HepG2 (cell line): ENCODE measurements around the gene EEF1AKMT3. TPM values are rescaled to one million over a fixed set of nuclear protein-coding genes. Genes with fewer than 3 reads are reported as not detected.

ENCODE experiments used
- ATAC-seq: fragments of 200-7000 bp; cut with Tn5 transposase; 3 replicates; pipeline ENCODE4 v1.9.1; 2020; ENCODE audit warnings: mild to moderate bottlenecking, moderate library complexity
- BruUV-seq: library from RNA; stranded (reverse); fragments of 400-500 nt; replicated peaks from 2 replicates; lab custom pipeline; 2021; lab: Mats Ljungman, UMichigan
- CTCF ChIA-PET: fragments of 300-600 bp; formaldehyde crosslinking; extraction: SDS; loops from one replicate; lab custom pipeline; 2021; ENCODE audit warnings: low total read pairs, inconsistent platforms, low intra/inter-chr PET ratio; lab: Yijun Ruan, JAX
- POLR2A ChIA-PET: fragments of 350-600 bp; sonication (Branson Sonifier 250); formaldehyde crosslinking; loops from one replicate; lab custom pipeline; 2020; ENCODE audit warnings: antibody characterized with exemption, inconsistent platforms; lab: Yijun Ruan, JAX
- DNase-seq: peaks from one replicate; pipeline ENCODE4 v3.0.0-alpha.2; 2015; ENCODE audit warnings: low spot score
- FAIRE-seq: peaks from 3 replicates; lab custom pipeline; 2011; peaks lifted over from hg19 to GRCh38; lab: Jason Lieb, UNC
- H2AFZ ChIP-seq: one replicate; pipeline ENCODE4 v1.6.1; 2011; ENCODE audit warnings: low read length, inconsistent platforms
- H3K27ac ChIP-seq: fragments of 300-600 bp; 3 replicates; pipeline ENCODE4 v1.8.0; 2011; ENCODE audit warnings: mixed run types, mild to moderate bottlenecking, mixed read lengths, low read length, inconsistent platforms; ENCODE audit not compliant: insufficient read depth; ENCODE audit errors: extremely low read length
- H3K27me3 ChIP-seq, 2 experiments: fragments of 200-600 bp in 1 of 2; 2 replicates in 1 of 2; 3 replicates in 1 of 2; pipeline versions ENCODE4 v1.6.0 to v1.8.0; 2011; ENCODE audit warnings: low read length in 2 of 2, mild to moderate bottlenecking in 2 of 2, moderate library complexity in 2 of 2, inconsistent platforms in 1 of 2; ENCODE audit not compliant: insufficient read depth in 2 of 2, control insufficient read depth in 1 of 2
- H3K36me3 ChIP-seq, 2 experiments: fragments of 200-600 bp in 1 of 2; replicated peaks in 1 of 2; 2 replicates in 1 of 2; 3 replicates in 1 of 2; pipeline versions ENCODE4 v1.5.1 to v1.8.0; 2011; ENCODE audit warnings: low read length in 2 of 2, inconsistent platforms in 1 of 2; ENCODE audit not compliant: insufficient read depth in 2 of 2, control insufficient read depth in 1 of 2
- H3K4me1 ChIP-seq: 2 replicates; pipeline ENCODE4 v1.5.1; 2012; ENCODE audit warnings: low read length, inconsistent platforms; ENCODE audit not compliant: insufficient read depth
- H3K4me2 ChIP-seq: 2 replicates; pipeline ENCODE4 v1.6.0; 2011; ENCODE audit warnings: low read depth, low read length, inconsistent platforms
- H3K4me3 ChIP-seq, 3 experiments: fragments of 200-600 bp in 1 of 3; sonication (generic), shearing (Covaris generic) in 1 of 3; replicated peaks in 1 of 3; 2 replicates each; pipeline ENCODE4 v1.5.1; 2011 to 2016; ENCODE audit warnings: low read length in 3 of 3, inconsistent platforms in 2 of 3, low read depth in 2 of 3, mild to moderate bottlenecking in 2 of 3, control low read depth in 1 of 3, mixed read lengths in 1 of 3; ENCODE audit not compliant: insufficient read depth in 1 of 3
- H3K79me2 ChIP-seq: one replicate; pipeline ENCODE4 v1.6.1; 2011; ENCODE audit warnings: low read length, inconsistent platforms; ENCODE audit not compliant: insufficient read depth
- H3K9ac ChIP-seq: 2 replicates; pipeline ENCODE4 v1.6.0; 2011; ENCODE audit warnings: mild to moderate bottlenecking, low read depth, low read length, inconsistent platforms; ENCODE audit not compliant: insufficient read depth
- H3K9me3 ChIP-seq: 2 replicates; pipeline ENCODE4 v1.5.1; 2012; ENCODE audit warnings: mild to moderate bottlenecking, low read length
- H4K20me1 ChIP-seq: 2 replicates; pipeline ENCODE4 v1.6.0; 2011; ENCODE audit warnings: inconsistent platforms, mild to moderate bottlenecking, low read length, moderate library complexity; ENCODE audit not compliant: insufficient read depth
- AKAP8 ChIP-seq: sonication (generic); formaldehyde crosslinking; IDR thresholded peaks from 2 replicates; pipeline ENCODE4 v1.5.1; 2020; ENCODE audit warnings: mild to moderate bottlenecking, missing genetic modification reagents
- DNMT3B ChIP-seq: conservative IDR thresholded peaks from 2 replicates; pipeline ENCODE4 v1.6.1; 2016; ENCODE audit warnings: missing biosample characterization, control low read depth
- FOXJ3 ChIP-seq: sonication (generic); formaldehyde crosslinking; IDR thresholded peaks from 2 replicates; pipeline ENCODE4 v1.4.0; 2020; ENCODE audit warnings: missing genetic modification reagents, mild to moderate bottlenecking, borderline replicate concordance
- HDAC1 ChIP-seq: sonication (generic); formaldehyde crosslinking; IDR thresholded peaks from 2 replicates; pipeline ENCODE4 v1.5.1; 2020; ENCODE audit warnings: mild to moderate bottlenecking, missing genetic modification reagents
- ONECUT2 ChIP-seq: sonication (generic); formaldehyde crosslinking; IDR thresholded peaks from 2 replicates; pipeline ENCODE4 v1.4.0; 2020; ENCODE audit warnings: missing genetic modification reagents
- PAWR ChIP-seq: sonication (generic); formaldehyde crosslinking; IDR thresholded peaks from 2 replicates; pipeline ENCODE4 v1.4.0; 2020; ENCODE audit warnings: missing genetic modification reagents, mild to moderate bottlenecking, borderline replicate concordance
- SIX4 ChIP-seq: sonication (generic); formaldehyde crosslinking; IDR thresholded peaks from 2 replicates; pipeline ENCODE4 v1.4.0; 2020; ENCODE audit warnings: missing genetic modification reagents
- SKI ChIP-seq: fragments of 450-650 bp; IDR thresholded peaks from one replicate; pipeline ENCODE4 v1.6.1; 2018; ENCODE audit warnings: mild to moderate bottlenecking; ENCODE audit not compliant: partially characterized antibody
- SMAD9 ChIP-seq: sonication (generic); formaldehyde crosslinking; IDR thresholded peaks from 2 replicates; pipeline ENCODE4 v1.5.1; 2020; ENCODE audit warnings: mild to moderate bottlenecking, missing genetic modification reagents
- TAF15 ChIP-seq: fragments of 200-400 bp; formaldehyde crosslinking; IDR thresholded peaks from one replicate; pipeline ENCODE4 v1.6.1; 2018; ENCODE audit warnings: mild to moderate bottlenecking, low read depth, low read length; ENCODE audit not compliant: poor library complexity, severe bottlenecking
- ZNF17 ChIP-seq: sonication (generic); formaldehyde crosslinking; IDR thresholded peaks from 2 replicates; pipeline ENCODE4 v1.5.0; 2020; ENCODE audit warnings: mild to moderate bottlenecking, missing genetic modification reagents
- ZNF180 ChIP-seq: sonication (generic); formaldehyde crosslinking; IDR thresholded peaks from 2 replicates; pipeline ENCODE4 v1.4.0; 2020; ENCODE audit warnings: low read depth, missing genetic modification reagents, borderline replicate concordance
- ZNF224 ChIP-seq: sonication (generic); formaldehyde crosslinking; IDR thresholded peaks from 2 replicates; pipeline ENCODE4 v1.5.0; 2020; ENCODE audit warnings: mild to moderate bottlenecking, missing genetic modification reagents
- ZNF546 ChIP-seq: sonication (generic); formaldehyde crosslinking; conservative IDR thresholded peaks from 2 replicates; pipeline ENCODE4 v1.8.1; 2023; ENCODE audit warnings: mild to moderate bottlenecking, missing genetic modification reagents
- ZSCAN31 ChIP-seq: sonication (generic); formaldehyde crosslinking; IDR thresholded peaks from 2 replicates; pipeline ENCODE4 v1.5.0; 2020; ENCODE audit warnings: low read depth, mild to moderate bottlenecking, missing genetic modification reagents
- WGBS: methylation state at CpG from one replicate; pipeline ENCODE4 v1.1.6; 2017; ENCODE audit warnings: low lambda C conversion rate; 5-methylcytosine and 5-hydroxymethylcytosine counted together
- in situ Hi-C: cut with HindIII; loops from 2 replicates; pipeline ENCODE4 v1.10.0; 2017; ENCODE audit warnings: low pct_unique_long_range_greater_than_20kb; ENCODE audit not compliant: extremely low pct_ligation_motif_present
- intact Hi-C: fragments of 100-400 bp; cut with micrococcal nuclease; formaldehyde crosslinking; loops from one replicate; pipeline ENCODE4 v1.10.0; 2022; ENCODE audit not compliant: unreplicated experiment
- polyA plus RNA-seq, 8 experiments: library from polyadenylated mRNA; depleted of rRNA in 3 of 8; stranded (reverse) in 7 of 8; unstranded in 1 of 8; fragments of >200 nt; fragmentation: Illumina TruSeq in 4 of 8; extraction: Trizol in 4 of 8; gene quantifications; 2 replicates each; pipeline versions ENCODE4 v1.2.1 to v1.2.3, GENCODE V29; 2011 to 2016; ENCODE audit warnings: low read depth in 4 of 8, missing spikeins in 1 of 8, mixed read lengths in 1 of 8; ENCODE audit not compliant: insufficient read depth in 1 of 8
- total RNA-seq, 5 experiments: library from RNA; depleted of rRNA; stranded (reverse); fragments of >200 nt; fragmentation: Illumina TruSeq; extraction: Trizol; gene quantifications; 2 replicates each; pipeline ENCODE4 v1.2.3, GENCODE V29; 2016; ENCODE audit warnings: low read depth in 1 of 5
- TF ChIP-seq, protein P1 (sequence below): sonication (generic); formaldehyde crosslinking; IDR thresholded peaks from 2 replicates; pipeline ENCODE4 v1.4.0; 2020; ENCODE audit warnings: missing genetic modification reagents
- TF ChIP-seq, protein P2 (sequence below): sonication (generic); formaldehyde crosslinking; IDR thresholded peaks from 2 replicates; pipeline ENCODE4 v1.8.1; 2023; ENCODE audit warnings: mild to moderate bottlenecking, missing genetic modification reagents
- TF ChIP-seq, protein P3 (sequence below): sonication (generic); formaldehyde crosslinking; IDR thresholded peaks from 2 replicates; pipeline ENCODE4 v1.4.0; 2020; ENCODE audit warnings: mild to moderate bottlenecking, missing genetic modification reagents
- TF ChIP-seq, protein P4 (sequence below): sonication (generic); formaldehyde crosslinking; IDR thresholded peaks from 2 replicates; pipeline ENCODE4 v1.5.0; 2020; ENCODE audit warnings: missing genetic modification reagents, mild to moderate bottlenecking, borderline replicate concordance

Gene EEF1AKMT3
- total and polyA plus RNA-seq, 2 of the 13 experiments (the other 11 are each of a cell fraction or from before 2014, with no cell fraction given), result 4.7 to 11.4 TPM

DNA sequence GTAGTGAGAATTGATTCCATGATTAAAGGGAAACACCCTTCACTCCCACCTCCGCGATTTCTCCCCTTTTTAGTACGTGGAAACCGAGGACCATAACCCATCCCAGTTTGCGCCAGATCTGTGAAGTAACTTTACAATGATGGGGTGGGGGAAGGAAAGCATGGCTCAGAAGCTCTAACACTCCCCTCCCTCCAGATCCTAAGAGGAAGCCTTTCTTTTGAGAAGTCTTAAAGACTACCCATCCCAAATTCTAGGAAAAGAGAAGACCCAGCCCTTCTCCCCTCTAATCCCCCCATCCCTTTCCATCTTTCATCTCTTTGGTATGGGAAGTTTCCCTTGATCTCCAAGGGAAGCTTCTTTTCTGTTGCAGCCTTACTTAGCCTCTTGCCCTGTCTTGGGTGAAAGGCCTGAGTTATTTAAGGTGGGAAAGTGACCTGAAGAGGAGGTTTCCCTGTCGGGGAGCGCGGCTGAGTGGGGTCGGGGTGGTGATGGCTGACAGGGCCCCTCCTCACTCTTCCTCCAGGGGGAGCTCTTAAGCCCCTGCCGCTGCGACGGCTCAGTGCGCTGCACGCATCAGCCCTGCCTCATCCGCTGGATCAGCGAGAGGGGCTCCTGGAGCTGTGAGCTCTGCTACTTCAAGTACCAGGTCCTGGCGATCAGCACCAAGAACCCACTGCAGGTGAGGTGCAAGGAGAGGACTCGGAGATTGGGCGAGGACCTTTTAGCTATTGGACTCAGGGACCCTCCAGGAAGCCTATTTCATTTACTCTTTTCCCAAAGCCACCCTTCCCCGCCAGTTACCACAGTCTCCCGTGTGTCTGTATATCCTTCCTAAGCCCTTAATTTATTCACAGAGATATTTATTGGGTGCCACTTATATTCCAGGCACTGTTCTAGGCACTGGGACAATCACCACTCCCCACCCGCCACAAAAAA, 15.7 kb upstream of the EEF1AKMT3 start:
- no TSS peak for BruUV-seq
- Histone ChIP-seq H3K79me2 (peaks cover 7% of the 10 kb centered on the region), H3K9me3 (no peaks in the 10 kb centered on the region), H3K27me3 (no peaks in the 10 kb centered on the region; a peak in 1 of 5 replicates), H3K4me3 (peak overlapping the region; percentile 81 to 82 (median 81)), H3K9ac (peak overlapping the region; percentile 71; the same call in 1 of the 2 replicates), H2AFZ (peak overlapping the region; percentile 5), H3K4me1 (peaks cover 39% of the 10 kb centered on the region), H4K20me1 (0 out of 2 replicates have a peak, but pooled peaks cover 5% of the 10 kb centered on the region), H3K27ac (peak overlapping the region; percentile 67), H3K36me3 (no peaks in the 10 kb centered on the region; a peak in 1 of 5 replicates), H3K4me2 (peak overlapping the region; percentile 96)
- in situ Hi-C loops, result no loop called here
- 38% methylated on average over 14 of the region's 22 CpGs for WGBS
- no peak for DNase-seq
- ChIA-PET CTCF (interaction anchor here (1.2 to 1.8 kb wide), 2 partner anchors 8 to 149 kb away, joined by 3 to 9 read pairs; no protein-coding TSS in a partner anchor), POLR2A (interaction anchor here (1.3 to 3.0 kb wide), 4 partner anchors 8 to 16 kb away, joined by 8 to 14 read pairs (median 9); partner anchors contain the start of genes CYP27B1, EEF1AKMT3, METTL1 and TSPAN31)
- peak; percentile 61 for ATAC-seq
- FAIRE-seq, result no peak
- intact Hi-C loops, result no loop called here
- TF ChIP-seq AKAP8 (CRISPR knock-in tag) (no peak), ZNF17 (no peak), FOXJ3 (CRISPR knock-in tag) (no peak), SKI (no peak), ONECUT2 (CRISPR knock-in tag) (no peak), TAF15 (no peak), ZSCAN31 (CRISPR knock-in tag) (no peak), PAWR (CRISPR knock-in tag) (no peak), ZNF180 (CRISPR knock-in tag) (no peak), ZNF546 (CRISPR knock-in tag) (no peak), DNMT3B (CRISPR knock-in tag) (no peak), SMAD9 (no peak), SIX4 (CRISPR knock-in tag) (no peak), ZNF224 (no peak), HDAC1 (CRISPR knock-in tag) (peak; percentile 35; the same call in 1 of the 2 replicates)
- TF ChIP-seq, protein P1, sequence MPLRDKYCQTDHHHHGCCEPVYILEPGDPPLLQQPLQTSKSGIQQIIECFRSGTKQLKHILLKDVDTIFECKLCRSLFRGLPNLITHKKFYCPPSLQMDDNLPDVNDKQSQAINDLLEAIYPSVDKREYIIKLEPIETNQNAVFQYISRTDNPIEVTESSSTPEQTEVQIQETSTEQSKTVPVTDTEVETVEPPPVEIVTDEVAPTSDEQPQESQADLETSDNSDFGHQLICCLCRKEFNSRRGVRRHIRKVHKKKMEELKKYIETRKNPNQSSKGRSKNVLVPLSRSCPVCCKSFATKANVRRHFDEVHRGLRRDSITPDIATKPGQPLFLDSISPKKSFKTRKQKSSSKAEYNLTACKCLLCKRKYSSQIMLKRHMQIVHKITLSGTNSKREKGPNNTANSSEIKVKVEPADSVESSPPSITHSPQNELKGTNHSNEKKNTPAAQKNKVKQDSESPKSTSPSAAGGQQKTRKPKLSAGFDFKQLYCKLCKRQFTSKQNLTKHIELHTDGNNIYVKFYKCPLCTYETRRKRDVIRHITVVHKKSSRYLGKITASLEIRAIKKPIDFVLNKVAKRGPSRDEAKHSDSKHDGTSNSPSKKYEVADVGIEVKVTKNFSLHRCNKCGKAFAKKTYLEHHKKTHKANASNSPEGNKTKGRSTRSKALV (CRISPR knock-in tag), result 0 out of 2 replicates have a peak, but pooled peaks have one; percentile 8
- TF ChIP-seq, protein P2, sequence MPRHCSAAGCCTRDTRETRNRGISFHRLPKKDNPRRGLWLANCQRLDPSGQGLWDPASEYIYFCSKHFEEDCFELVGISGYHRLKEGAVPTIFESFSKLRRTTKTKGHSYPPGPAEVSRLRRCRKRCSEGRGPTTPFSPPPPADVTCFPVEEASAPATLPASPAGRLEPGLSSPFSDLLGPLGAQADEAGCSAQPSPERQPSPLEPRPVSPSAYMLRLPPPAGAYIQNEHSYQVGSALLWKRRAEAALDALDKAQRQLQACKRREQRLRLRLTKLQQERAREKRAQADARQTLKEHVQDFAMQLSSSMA (CRISPR knock-in tag), result no peak
- TF ChIP-seq, protein P3, sequence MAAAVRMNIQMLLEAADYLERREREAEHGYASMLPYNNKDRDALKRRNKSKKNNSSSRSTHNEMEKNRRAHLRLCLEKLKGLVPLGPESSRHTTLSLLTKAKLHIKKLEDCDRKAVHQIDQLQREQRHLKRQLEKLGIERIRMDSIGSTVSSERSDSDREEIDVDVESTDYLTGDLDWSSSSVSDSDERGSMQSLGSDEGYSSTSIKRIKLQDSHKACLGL (CRISPR knock-in tag), result no peak
- TF ChIP-seq, protein P4, sequence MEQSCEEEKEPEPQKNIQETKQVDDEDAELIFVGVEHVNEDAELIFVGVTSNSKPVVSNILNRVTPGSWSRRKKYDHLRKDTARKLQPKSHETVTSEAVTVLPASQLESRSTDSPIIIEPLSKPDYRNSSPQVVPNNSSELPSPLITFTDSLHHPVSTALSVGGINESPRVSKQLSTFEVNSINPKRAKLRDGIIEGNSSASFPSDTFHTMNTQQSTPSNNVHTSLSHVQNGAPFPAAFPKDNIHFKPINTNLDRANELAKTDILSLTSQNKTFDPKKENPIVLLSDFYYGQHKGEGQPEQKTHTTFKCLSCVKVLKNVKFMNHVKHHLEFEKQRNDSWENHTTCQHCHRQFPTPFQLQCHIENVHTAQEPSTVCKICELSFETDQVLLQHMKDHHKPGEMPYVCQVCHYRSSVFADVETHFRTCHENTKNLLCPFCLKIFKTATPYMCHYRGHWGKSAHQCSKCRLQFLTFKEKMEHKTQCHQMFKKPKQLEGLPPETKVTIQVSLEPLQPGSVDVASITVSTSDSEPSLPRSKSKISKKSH (CRISPR knock-in tag), result 0 out of 2 replicates have a peak, but pooled peaks have one; percentile 56
